Stimulated activated naive CD8-positive, alpha-beta T cell treated with anti-CD3 and anti-CD28 coated beads, Interleukin-15, Interleukin-2, amounts not matched to agents 100 ng/mL and 50 ng/mL, for 24 hours (primary cell): ENCODE results near the gene FNDC11.

Experiments used
- H3K27ac Mint-ChIP-seq: one replicate; pipeline ENCODE4 v1.8.0; 2021; ENCODE audit warnings: mild to moderate bottlenecking, mixed read lengths
- H3K27me3 Mint-ChIP-seq: one replicate; pipeline ENCODE4 v1.8.0; 2021; ENCODE audit warnings: mixed read lengths
- H3K36me3 Mint-ChIP-seq: one replicate; pipeline ENCODE4 v1.8.0; 2021; ENCODE audit warnings: low read depth, mixed read lengths
- H3K4me1 Mint-ChIP-seq: one replicate; pipeline ENCODE4 v1.8.0; 2021; ENCODE audit warnings: low read depth, mixed read lengths
- H3K4me3 Mint-ChIP-seq: one replicate; pipeline ENCODE4 v1.8.0; 2021; ENCODE audit warnings: mild to moderate bottlenecking, mixed read lengths
- H3K9me3 Mint-ChIP-seq: one replicate; pipeline ENCODE4 v1.8.0; 2021; ENCODE audit warnings: mixed read lengths

The FNDC11 gene

DNA sequence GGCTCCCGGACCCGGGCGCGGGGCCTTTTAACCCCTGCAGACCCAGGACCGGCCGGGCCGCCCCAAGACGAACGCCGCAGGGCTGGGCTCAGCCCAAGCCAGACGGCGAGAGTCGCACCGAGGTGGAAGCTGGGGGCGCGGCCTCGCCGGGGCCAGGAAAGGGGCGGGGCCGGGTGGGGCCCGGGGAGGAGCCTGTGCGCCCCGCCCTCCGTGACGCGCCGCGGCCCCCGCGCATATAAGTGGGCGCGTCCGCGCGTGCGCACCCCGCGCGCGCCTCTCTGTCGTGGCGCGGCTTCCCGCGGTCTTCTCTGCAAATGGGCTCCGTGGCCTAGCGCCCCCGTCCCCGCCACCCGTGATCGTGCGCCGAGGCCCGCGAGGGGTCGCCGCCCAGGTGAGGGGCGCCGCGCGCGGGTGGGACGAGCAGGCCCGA, 33.4 kb upstream of the FNDC11 start, which contains the start of gene PPDPF:
TSS of gene PPDPF (plus strand) at position 262 of the 430 bp plus-strand sequence. CDS start 544 bp downstream, outside the sequence.
- Mint-ChIP-seq H3K27ac (peak within 1 kb of the TSS; percentile 52), H3K4me1 (peaks cover 10% of the 10 kb centered on the region), H3K27me3 (no peaks in the 10 kb centered on the region), H3K9me3 (peaks cover 5% of the 10 kb centered on the region), H3K4me3 (peak within 1 kb of the TSS; percentile 83), H3K36me3 (peaks cover 18% of the 10 kb centered on the region)

DNA sequence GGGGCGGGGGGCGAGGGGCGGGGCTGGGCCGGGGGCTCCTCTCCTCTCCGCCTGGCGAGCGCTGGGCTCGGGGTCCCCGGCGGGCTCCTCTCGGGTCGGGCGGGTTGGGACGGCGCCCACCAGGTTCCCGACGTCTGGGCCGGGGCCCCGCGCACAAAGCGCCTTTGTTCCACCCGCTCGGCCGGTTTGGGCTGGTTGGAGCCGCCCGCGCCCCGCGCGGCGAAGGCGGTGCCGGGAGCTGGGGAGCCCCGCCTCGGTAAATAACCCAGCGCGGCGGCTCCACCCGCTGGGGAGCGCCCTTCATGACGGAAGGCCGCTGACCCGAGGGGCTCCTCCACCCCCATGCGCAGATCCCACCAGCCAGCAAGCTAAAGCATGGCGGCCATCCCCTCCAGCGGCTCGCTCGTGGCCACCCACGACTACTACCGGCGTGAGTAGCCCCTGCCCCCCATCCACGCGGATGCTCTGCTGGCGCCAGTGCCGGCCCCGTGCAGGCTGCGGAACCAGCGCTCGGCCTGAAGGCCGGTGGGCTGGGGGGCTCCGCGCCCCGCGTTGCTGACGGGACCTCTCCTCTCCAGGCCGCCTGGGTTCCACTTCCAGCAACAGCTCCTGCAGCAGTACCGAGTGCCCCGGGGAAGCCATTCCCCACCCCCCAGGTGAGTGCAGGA, 32.9 kb upstream of the FNDC11 start:
- Mint-ChIP-seq H3K36me3 (peaks cover 18% of the 10 kb centered on the region), H3K9me3 (peaks cover 5% of the 10 kb centered on the region), H3K4me3 (peak overlapping the region; percentile 83), H3K27me3 (no peaks in the 10 kb centered on the region), H3K27ac (peak overlapping the region; percentile 52), H3K4me1 (peaks cover 10% of the 10 kb centered on the region)

DNA sequence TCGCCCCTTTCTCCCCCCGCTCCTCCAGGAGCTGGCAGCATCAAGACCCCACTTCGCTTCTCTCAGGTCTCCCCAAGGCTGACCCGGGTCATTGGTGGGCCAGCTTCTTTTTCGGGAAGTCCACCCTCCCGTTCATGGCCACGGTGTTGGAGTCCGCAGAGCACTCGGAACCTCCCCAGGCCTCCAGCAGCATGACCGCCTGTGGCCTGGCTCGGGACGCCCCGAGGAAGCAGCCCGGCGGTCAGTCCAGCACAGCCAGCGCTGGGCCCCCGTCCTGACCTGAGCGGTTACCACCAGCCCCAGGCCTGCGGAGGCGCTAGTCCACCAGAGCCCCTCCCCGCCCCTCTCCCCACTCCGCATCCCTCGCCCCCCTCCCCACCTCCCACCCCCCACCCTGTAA, 32.4 kb upstream of the FNDC11 start:
- H3K36me3 Mint-ChIP-seq, result peaks cover 18% of the 10 kb centered on the region
- H3K27ac Mint-ChIP-seq, result peak overlapping the region; percentile 52
- H3K9me3 Mint-ChIP-seq, result peaks cover 5% of the 10 kb centered on the region
- H3K27me3 Mint-ChIP-seq, result no peaks in the 10 kb centered on the region
- H3K4me3 Mint-ChIP-seq, result peak overlapping the region; percentile 83
- H3K4me1 Mint-ChIP-seq, result peaks cover 10% of the 10 kb centered on the region

DNA sequence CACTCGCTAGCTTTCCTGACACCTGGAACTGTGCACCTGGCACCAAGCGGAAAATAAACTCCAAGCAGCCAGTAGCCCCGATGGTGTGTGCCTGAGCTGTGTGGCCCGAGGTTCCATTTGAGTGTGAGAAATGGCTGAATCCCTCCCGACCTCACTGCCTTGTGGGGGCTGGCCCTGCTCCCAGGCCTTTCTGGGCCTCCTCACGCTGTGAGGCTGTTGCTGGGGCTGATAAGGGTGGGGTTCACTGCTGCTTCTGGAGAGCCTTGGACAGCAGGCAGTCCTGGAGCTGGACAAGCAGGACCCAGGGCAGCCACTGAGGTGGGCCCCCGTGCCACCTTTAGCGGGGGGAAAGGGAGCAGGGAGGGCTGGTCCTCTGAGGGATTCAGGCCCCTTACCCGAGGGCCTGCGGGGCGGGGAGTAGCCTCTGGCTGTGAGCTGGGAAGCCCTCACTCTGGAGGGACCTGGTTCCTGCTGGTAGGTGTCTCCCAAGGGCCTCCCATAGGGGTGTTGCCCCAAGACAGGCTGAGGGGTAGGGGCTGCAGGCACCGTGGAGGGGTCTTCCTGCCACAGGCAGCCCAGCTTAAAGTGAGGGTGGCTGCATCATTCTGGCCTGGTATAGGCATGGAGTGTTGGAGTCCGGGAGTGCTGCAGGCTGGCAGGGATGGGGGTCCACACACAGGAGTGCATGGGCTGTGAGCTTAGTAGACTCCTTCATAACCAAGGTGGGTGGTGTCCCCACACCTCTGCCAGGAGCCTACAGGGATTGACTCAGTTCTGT, 31.7 kb upstream of the FNDC11 start:
- no peak overlapping the region for H3K27ac Mint-ChIP-seq
- peaks cover 18% of the 10 kb centered on the region for H3K36me3 Mint-ChIP-seq
- peaks cover 5% of the 10 kb centered on the region for H3K9me3 Mint-ChIP-seq
- peaks cover 10% of the 10 kb centered on the region for H3K4me1 Mint-ChIP-seq
- H3K4me3 Mint-ChIP-seq, result peak overlapping the region; percentile 47
- H3K27me3 Mint-ChIP-seq, result no peaks in the 10 kb centered on the region

DNA sequence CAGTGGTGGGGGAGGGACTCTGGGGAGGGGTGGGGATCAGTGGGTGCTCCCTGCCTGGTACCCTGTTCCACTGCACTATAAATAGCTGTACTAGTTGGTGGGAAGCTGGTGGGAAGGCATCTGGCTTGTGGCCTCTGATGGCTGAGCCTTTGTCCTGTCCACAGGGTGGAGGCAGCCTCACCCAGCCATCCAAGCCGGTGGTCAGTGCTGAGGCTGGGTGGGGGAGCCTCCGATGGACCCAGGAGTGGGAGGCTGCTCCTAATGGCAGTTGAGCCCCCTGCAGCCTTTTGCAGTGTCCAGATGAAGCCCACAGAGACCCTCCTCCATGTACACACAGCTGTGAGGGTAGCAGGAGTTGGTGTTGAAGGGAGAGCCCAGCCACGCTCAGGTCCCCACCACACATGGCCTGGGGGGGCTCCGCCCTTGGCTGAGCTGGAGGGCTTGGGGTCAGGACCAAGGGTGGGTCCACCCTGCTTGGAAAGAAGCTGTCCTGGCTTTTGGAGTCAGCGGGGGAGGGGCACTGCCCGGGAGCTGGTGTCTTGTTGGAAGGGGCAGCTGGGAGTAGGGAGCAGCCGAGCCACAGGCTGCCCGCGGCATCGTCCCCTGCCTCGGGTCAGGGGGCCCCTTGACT, 30.9 kb upstream of the FNDC11 start:
- Mint-ChIP-seq H3K4me1 (peaks cover 10% of the 10 kb centered on the region), H3K9me3 (peaks cover 5% of the 10 kb centered on the region), H3K27me3 (no peaks in the 10 kb centered on the region), H3K4me3 (no peak overlapping the region), H3K27ac (no peak overlapping the region), H3K36me3 (peaks cover 18% of the 10 kb centered on the region)

DNA sequence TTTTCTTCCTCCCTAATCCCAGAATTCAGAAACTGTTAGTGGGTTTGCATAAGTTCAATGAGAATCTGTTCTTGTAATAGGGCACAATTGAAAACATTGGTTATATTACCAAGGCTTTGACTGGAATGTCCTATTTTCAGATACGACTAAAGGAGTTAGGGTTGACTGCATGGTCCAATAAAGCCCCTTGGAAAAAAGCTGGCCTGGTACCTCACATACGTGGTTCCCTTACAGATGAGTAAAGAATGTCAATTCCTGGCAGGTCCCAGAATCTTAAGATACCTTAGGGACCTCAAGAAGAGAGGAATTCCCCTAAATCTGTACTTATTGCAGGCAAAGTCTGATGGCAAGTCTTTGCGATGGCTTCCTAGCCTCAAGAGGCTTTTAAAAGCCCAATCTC, 28.8 kb upstream of the FNDC11 start:
- peaks cover 10% of the 10 kb centered on the region for H3K4me1 Mint-ChIP-seq
- peaks cover 18% of the 10 kb centered on the region for H3K36me3 Mint-ChIP-seq
- H3K27me3 Mint-ChIP-seq, result no peaks in the 10 kb centered on the region
- H3K4me3 Mint-ChIP-seq, result no peak overlapping the region
- H3K27ac Mint-ChIP-seq, result no peak overlapping the region
- peaks cover 5% of the 10 kb centered on the region for H3K9me3 Mint-ChIP-seq

DNA sequence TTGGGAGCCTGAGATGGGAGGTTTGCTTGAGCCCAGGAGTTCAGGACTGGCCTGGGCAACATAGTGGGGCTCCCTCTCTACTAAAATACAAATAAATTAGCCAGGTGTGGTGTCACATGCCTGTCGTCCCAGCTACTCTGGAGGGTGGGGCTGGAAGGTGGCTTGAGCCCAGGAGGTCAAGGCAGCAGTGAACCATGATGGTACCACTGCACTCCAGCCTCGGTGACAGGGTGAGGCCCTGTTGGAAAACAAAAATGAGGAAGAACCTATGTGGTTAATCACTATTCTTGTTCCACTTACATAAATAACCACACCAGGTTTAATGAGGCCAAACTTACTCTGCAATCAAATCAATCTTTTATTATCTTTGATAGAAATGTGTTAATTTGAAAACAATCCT, 28.0 kb upstream of the FNDC11 start:
- Mint-ChIP-seq H3K27ac (no peak overlapping the region), H3K4me1 (peaks cover 10% of the 10 kb centered on the region), H3K4me3 (no peak overlapping the region)

DNA sequence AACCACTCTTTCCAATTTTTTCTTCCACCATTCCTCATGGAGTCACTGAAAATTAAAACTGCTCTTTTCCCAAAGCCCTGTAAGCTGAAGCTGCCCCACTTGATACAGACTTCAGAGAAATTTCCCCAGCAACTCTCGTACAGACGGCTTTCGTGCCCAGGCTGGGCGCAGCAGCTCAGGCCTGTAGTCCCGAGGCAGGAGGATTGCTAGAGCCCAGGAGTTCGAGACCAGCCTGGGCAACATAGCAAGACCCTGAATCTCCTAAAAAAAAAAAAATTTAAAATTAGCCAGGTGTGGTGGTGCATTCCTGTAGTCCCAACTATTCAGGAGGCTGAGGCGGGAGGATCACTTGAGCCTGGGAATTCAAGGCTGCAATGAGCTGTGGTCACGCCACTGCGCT, 26.8 kb upstream of the FNDC11 start:
- H3K27ac Mint-ChIP-seq, result peak overlapping the region; percentile 53
- H3K9me3 Mint-ChIP-seq, result peaks cover 5% of the 10 kb centered on the region
- H3K4me3 Mint-ChIP-seq, result no peak overlapping the region
- H3K27me3 Mint-ChIP-seq, result no peaks in the 10 kb centered on the region
- H3K36me3 Mint-ChIP-seq, result peaks cover 16% of the 10 kb centered on the region
- peaks cover 8% of the 10 kb centered on the region for H3K4me1 Mint-ChIP-seq

More for the DNA sequence above, 28.0 kb upstream of the FNDC11 start:
- Mint-ChIP-seq H3K27me3 (no peaks in the 10 kb centered on the region), H3K9me3 (peaks cover 5% of the 10 kb centered on the region), H3K36me3 (peaks cover 18% of the 10 kb centered on the region)

DNA sequence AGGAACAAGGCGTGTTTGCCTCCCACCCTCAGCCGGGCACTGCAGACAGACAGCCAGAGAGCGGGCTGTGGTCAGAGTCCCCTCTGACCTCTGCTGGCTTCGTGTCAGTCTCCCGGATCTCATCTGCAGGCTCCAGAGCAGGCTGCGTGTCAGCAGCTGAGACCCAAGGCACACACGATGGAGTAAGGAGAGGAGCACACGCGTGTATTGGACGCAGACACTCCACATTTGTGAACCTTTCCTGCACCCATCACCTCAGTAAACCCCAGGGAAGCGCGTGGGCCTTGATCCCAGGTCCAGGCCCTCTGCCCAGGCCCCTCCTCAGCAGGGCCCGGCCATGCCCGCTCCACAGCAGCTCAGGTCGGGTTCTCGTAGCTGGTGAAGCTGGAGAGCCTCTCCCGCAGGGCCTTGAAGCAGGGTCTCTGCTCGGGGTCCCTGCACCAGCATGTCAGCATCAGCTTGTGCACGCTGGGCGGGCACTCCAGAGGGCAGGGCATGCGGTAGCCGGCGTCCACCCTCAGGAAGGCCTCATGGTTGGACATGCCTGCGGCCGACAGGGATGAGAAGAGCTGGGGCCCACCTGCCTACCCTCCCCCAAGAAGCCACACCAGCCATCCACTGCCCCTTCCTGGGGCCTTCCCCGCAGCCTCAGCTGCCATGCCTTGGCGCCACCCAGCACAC, 24.6 kb upstream of the FNDC11 start:
- no peaks in the 10 kb centered on the region for H3K4me1 Mint-ChIP-seq
- H3K27ac Mint-ChIP-seq, result no peak overlapping the region
- H3K4me3 Mint-ChIP-seq, result no peak overlapping the region
- H3K9me3 Mint-ChIP-seq, result no peaks in the 10 kb centered on the region
- H3K27me3 Mint-ChIP-seq, result no peaks in the 10 kb centered on the region
- H3K36me3 Mint-ChIP-seq, result no peaks in the 10 kb centered on the region

DNA sequence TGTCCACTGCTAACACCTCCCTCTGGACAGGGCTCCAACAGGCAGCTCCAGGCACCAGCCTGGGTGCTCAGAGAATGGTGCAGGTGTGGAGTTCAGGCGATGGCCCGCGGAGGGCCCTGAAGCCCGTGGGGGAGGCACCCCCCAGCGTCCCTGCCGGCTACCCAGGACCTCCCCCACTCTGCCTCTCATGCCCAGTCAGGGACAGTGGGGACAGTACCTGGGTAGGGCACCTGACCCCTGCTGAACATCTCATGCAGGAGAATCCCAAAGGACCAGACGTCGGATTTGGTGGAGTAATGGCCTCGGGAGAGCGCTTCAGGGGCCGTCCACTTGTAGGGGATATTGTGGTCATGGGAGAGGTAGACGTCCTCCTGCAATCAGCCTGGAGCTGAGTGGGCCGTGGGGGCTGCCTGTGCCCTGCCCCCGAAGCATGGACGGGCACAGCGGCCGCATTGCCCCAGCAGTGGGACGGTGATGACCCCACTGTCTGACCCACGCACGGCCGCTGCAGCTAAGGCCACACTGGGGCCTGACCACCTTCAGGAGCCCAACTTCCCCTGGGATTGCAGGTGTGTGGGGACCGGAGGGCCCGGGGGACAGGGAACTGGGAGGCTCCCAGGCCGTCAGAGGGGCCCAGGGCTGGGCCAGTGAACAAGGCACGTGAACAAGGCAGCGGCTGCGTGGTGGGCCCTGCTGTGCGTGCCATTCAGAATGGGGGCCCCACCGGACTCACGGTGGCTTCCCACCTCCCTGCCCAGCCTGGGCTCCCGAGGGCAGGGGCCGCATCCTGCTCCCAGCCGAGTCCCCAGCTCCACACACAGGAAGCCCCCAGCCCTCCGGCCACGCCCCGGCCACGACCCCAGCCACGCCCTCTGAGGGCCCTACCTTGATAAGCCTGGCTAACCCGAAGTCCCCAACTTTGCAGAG, 23.8 kb upstream of the FNDC11 start:
- H3K4me1 Mint-ChIP-seq, result no peaks in the 10 kb centered on the region
- no peaks in the 10 kb centered on the region for H3K9me3 Mint-ChIP-seq
- no peak overlapping the region for H3K27ac Mint-ChIP-seq
- H3K27me3 Mint-ChIP-seq, result no peaks in the 10 kb centered on the region
- H3K4me3 Mint-ChIP-seq, result no peak overlapping the region
- H3K36me3 Mint-ChIP-seq, result no peaks in the 10 kb centered on the region

DNA sequence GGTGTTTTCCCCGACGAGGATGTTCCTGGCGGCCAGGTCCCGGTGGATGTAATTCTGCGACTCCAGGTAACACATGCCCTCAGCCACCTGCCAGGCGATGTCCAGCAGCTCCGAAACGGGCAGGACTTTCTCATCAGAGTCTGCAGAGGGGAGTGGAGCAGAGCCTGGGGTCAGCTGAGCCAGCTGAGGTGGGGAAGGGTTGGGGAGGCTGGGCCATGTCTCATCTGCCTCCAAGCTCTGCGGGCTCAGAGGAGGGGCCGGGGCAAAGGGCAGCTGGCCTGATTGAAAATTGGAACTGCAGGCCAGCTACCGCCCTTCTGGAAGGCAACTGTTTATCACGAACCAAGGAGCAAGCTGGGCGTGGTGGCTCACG, 23.2 kb upstream of the FNDC11 start:
- Mint-ChIP-seq H3K9me3 (no peaks in the 10 kb centered on the region), H3K4me1 (no peaks in the 10 kb centered on the region), H3K27me3 (no peaks in the 10 kb centered on the region), H3K36me3 (no peaks in the 10 kb centered on the region), H3K27ac (no peak overlapping the region), H3K4me3 (no peak overlapping the region)

DNA sequence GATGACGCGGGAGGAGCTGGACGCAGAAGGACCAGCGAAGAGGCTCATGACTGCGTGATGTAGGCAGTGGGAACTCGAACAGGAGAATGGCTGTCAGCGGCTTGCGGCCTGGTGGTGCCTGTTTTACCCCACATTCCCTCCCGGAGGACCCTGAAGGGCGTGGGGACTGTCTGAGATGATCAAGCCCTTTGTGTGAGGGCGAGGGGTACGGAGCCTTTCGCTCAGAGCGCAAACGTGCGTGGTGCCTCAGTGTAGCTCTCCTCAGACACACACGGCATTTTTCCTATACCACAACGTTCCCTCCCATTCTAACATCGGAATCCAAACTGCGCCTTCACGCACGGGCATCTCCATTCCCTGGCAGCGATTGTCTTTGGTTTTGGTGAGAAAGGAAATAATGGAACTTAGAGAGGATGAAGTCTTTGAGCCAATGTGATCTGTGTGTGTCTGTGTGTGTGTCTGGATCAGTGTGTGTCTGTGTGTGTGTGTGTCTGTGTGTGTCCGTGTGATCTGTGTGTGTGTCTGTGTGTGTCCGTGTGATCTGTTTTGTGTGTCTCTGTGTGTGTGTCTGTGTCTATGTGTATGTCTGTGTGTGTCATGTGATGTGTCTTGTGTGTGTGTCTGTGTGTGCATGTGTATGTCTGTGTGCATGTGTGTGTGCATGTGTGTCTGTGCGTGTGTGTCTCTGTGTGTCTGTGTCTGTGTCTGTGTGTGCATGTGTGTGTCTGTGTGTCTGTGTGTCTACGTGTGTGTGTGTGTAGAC, 22.1 kb upstream of the FNDC11 start:
- H3K27me3 Mint-ChIP-seq, result no peaks in the 10 kb centered on the region
- no peaks in the 10 kb centered on the region for H3K9me3 Mint-ChIP-seq
- peaks cover 4% of the 10 kb centered on the region for H3K4me1 Mint-ChIP-seq
- no peak overlapping the region for H3K4me3 Mint-ChIP-seq
- no peaks in the 10 kb centered on the region for H3K36me3 Mint-ChIP-seq
- H3K27ac Mint-ChIP-seq, result no peak overlapping the region

DNA sequence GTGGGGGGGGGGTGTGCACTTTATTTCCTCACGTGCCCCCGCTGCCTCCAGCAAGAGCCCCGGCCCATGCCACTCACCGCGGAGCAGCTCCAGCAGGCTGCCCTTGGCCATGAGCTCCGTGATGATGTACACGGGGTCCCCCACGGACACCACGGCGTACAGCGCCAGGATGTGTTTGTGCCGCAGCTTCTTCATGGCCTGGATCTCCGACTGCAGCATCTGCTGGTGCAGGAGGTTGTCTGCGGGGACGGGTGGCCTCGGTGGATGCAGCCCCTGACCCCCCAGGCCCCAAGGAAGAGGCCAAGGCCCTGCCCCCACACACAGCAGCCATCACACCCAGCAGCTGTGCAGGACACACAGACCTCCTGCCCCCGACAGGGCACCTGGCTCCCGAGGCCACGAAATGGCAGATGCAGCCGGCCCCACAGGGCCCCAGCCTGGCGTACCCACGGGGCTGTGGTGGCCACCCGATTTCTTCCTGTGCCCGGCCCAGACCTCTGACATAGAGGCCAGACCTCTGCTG, 21.4 kb upstream of the FNDC11 start:
- no peaks in the 10 kb centered on the region for H3K36me3 Mint-ChIP-seq
- no peaks in the 10 kb centered on the region for H3K9me3 Mint-ChIP-seq
- H3K27me3 Mint-ChIP-seq, result no peaks in the 10 kb centered on the region
- H3K4me3 Mint-ChIP-seq, result no peak overlapping the region
- no peak overlapping the region for H3K27ac Mint-ChIP-seq
- peaks cover 7% of the 10 kb centered on the region for H3K4me1 Mint-ChIP-seq
